GM19240 (cell line): ENCODE data around the gene TMEM53.
"Not testable (repeated sequence)": the region's sequence is repeated elsewhere in the genome, so short reads cannot be mapped to it uniquely, and the experiment has no call there.

Experiments
- DNase-seq: peaks from one replicate; pipeline ENCODE4 v3.0.0; 2011; ENCODE audit warnings: low spot score; ENCODE audit not compliant: insufficient read length

The TMEM53 gene

DNA sequence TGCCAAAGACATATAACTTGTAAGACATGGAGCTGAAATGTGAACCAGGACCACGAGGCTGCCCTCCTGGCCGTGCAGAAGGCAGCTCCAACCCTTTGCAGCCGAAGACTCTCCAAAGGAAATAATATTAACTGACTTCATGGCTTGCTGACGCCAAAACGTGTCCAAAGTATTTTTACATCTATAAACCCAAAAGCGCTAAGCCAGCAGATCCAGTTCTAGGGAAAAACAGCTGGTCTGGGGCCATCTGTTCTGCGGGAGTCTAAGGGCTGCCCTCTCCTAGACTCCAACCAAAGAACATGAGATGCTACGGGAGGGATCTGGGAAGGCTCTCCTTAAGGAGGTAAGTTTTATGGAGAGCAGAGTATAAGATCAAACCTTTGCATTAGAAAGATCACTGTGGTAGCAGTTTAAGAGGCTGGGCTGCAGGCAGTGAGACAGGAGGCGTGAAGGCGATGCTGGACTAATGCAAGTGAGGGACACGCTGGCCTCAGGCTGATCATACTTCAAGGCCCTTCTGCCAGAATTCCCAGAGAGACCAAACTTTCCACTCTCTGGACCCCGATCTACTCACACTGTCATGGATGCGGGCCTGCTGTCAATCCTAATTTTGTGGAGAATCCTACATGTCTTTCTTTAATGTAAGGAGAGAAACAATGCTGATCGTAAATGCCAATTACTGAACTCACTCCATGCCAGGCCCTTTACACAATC is 1.2 kb downstream of the TMEM53 start:
- DNase-seq, result no peak

DNA sequence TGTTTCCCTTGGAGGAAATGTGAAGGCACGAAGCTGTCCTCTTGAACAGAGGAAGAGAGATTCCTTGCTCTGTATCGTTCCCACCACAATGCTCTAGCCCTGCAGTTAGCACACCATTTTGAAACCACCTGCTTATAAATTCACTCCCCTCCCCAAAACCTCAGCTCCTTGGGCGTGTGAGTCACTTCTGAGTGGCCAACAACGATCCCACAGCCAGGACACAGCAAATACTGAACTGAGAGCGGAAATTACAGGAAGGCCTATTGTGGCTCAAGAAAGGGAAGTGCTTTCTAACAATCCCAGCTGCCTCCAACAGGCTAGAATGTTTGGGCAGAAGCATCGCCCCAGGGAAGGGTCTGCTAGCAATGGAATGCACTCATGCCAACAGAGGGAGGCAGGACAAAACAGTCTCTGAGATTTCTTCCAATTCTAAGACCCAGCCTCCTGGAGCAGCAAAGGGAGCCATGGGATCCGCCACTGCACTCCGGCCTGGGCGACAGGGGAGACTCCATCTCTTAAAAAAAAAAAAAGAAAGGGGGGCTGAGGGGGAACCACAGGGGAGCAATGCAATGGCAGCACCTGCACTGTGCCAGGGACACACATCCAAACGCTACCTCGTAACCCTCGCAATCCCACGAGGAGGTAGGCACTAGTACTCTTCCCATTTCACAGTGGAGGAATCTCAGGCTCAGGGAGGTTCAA is 1.9 kb downstream of the TMEM53 start:
- no peak for DNase-seq

DNA sequence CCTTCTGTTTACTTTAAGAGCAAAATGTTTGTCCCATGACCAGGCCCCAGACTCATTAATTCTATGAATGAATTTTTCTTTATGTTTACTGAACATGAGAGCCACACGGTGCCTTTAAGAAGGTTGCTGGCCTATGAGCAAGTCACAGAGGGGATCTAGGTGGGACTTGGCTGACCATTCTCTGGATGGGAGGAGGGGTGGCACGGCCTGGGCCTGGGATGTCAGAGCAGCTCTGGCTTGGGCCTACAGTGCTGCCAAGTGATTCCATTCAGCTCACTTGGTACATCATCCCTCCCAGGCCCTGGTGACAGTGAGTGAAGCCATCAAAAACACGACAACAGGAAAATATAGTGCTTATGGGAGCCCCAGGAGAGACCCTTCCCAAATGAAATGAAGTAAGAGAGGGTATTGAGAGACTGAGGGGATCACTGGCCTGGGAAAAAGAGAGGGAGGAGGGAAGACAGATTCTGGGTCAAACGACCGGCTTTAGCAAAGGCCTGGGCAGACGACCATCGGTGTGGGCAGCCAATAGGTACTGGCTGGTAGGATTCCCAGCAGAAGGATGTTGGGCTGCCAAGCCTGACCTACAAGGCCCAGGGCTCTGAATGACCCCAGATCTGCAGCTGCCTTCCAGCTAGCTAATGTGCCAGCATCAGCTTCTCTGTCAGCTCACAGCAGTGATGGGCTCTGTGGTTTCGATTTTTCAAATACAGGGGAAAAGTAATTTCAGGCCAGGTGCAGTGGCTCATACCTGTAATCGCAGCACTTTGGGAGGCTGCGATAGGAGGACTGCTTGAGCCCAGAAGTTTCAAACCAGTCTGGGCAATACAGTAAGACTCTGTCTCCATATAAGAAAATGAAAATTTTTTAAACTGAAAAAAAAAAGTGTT is 3.3 kb downstream of the TMEM53 start:
- DNase-seq, result no peak

DNA sequence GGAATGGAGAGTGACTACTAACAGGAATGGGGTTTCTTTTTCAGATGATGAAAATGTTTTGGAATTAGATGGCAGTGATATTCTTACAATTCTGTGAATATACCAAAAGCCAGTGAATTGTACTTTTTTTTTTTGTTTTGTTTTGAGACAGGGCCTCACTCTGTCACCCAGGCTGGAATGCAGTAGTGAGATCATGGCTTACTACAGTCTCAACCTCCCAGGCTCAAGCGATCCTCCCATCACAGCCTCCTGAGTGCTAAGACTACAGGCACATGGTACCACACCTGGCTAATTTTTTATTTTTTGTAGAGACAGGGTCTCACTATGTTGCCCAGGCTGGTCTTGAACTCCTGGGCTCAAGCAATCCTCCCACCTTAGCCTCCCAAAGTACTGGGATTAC is 7.6 kb downstream of the TMEM53 start:
- DNase-seq, result not testable (repeated sequence)

DNA sequence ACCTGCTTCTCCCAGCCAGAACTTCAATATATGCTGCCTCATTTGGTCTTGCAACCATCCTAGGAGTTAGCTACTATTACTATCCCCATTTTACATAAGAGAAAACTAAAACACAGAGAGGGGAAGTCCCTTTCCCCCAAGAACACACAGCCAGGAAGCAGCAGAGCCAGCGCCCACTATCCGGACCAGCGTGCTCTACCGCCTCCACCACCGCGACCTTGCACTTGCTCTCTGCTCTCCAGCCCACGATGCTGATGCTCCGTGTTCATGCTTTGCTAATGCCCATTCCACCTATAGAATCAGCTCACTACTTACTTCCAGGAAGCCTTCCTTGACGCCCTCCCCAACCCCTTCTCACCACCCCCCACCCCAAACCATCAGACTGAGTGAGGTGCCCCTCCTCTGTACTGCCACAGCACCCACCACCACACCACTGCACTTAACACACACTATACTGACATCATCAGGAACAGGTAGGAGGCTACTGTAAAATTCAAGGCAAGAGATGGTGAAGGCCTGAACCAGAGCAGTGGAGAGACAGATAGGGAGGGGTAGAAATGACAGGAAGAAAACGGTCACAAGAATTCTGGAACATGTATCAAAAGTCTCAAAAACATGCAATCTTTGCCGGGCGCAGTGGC is 9.4 kb downstream of the TMEM53 start:
- DNase-seq, result no peak

DNA sequence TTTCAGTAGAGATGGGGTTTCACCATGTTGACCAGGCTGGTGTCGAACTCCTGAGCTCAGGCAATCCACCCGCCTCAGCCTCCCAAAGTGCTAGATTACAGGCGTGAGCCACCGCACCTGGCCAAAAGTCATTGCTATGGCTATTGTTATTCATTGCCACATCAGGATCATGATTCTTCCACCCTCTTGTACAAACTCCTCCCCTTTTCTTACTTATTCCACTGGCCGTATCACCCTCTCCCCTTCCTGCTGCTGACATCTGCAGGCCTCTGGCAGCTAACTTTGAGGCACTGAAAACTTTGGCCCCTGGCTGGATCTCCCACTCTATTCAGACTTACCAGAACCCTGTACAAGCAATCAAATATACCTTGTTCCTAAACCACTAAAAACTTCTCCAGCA is 10.9 kb downstream of the TMEM53 start:
- DNase-seq, result no peak

DNA sequence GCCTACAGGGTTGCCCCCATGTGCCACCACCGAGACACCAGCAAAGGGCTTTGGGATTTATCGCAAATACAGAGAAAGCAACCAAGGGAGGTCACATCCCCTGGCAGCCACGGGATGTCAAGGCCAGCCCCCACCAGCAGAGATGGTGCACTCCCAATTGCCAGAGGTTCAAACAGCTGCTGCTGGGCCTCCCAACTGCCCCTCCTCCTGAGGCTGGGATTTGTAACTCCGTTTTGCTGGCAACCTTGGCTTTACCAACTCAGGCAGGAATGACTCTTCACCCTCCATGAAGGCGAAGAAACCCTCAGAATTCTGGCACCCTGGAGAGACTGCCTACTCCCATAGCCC is 11.6 kb downstream of the TMEM53 start:
- DNase-seq, result no peak

DNA sequence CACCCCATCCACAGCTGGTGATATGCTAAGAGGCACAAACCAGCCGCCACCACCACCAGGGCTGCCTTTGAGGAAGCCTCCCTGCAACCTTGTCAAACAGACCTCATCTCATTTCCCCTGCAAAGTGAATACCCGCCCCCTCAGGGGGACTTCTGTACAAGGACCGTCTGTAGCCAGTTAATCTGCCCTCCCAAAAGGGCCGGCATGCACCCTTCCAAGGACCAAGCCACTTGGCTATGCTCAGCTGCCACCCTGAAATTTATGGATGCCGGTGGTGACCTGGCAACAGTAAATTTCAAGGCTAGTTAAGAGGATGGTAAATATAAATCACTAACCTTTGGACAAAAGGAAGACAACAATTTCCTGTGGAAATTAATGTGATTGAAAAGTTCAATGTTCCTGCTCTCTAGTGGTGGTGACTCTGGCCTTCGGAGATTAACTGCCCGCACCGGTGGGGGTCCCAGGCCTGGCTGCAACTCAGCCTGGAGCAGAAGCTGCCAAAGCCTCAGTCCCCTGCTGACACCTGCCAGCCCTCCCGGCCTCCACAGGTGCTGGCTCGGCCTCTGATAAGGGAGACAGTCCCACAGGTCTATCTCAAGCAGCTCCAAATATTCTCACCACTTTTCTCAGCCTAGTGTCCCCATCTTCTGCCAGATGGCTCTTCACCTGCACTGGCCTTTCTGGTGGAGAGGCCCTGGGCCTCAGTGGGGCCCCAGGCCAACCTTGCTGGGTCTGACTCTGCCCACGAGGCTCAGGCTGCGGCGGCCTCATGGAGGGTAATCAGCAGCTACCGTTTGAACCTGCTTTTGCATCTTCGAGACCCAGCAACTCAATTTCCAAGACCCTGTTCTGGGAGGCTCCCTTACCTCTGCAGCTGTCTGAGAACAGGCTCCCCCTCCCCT is 12.2 kb downstream of the TMEM53 start:
- DNase-seq, result no peak

DNA sequence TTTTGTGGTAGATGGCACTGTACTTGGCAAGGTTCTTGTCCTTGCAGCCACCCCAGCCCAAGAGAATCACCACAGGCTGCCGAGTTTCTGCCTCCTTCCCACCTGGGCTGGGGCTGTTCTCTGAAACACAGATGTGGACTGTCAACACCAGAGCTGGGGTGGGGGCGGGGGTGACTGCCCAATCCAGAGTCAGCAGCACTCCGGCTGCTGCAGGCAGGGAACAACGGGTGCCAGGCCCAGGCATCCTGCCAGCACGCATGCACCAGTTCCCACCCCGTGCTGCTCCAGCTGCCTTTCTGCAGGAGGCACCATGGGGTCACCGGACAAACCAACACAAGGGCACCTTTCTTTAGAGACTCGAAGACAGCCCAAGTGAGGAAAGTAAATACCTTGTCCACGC is 14.1 kb downstream of the TMEM53 start:
- DNase-seq, result no peak

DNA sequence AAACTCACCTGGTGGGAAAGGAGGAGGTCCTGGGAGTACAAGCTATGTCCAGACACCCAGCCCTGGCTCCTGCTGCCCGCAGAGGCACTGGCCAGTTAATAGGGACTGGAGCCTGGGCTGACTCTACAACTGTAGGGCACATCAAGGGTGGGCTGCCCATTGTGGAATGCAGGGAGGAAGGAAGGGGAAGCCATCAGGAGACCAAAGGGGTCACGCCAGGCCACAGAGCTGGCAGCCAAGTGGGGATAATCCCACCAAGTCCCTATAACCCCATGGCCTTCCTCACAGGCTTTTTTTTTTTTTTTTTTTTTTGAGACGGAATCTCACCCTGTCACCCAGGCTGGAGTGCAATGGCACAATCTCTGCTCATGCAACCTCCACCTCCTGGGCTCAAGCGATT is 14.7 kb downstream of the TMEM53 start:
- no peak for DNase-seq

DNA sequence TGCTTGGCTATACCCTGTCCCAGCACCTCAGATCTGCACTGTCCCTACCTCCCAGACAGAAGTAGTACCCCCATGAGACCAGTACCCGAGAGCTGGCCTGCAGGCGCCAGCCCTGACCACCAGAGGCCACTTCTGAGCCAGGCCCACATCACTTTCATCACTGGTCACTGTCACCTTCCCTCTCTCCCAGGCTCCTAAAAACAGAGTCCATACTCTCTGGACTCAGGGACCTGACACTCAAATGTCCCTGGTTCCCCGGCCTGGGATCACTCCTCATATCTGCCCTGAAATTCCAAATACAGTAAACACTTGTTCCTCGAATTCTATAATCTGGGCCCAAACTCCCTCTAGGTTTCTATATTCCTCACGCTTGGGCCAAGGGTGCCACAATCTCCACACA is 18.7 kb downstream of the TMEM53 start:
- no peak for DNase-seq

DNA sequence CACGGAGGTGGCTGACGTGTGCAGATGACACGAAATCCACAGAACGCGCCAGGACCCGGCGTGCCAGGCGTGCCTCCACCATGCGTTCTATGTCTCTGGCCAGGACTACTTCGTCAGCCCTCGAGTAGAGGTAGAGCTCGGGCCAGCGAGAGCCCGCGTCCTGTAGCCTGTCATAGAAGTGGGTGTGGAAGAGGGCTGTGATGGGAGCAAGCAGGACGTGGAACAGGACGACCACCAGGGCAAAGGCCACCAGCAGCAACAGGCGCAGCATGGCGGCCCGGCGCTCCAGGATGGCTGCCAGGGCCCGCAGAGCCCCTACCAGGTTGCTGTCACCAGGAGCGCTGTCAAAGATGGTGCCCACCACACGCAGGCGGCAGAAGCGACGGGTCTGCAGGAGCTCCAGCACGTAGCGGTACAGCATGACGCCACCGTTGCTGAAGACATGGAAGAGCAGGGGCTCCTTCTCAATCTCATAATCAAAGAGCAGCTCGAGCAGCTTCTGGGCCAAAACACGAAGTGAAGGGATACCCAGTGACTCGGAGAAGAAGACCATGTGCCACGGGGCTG is 19.6 kb downstream of the TMEM53 start:
- DNase-seq, result no peak

DNA sequence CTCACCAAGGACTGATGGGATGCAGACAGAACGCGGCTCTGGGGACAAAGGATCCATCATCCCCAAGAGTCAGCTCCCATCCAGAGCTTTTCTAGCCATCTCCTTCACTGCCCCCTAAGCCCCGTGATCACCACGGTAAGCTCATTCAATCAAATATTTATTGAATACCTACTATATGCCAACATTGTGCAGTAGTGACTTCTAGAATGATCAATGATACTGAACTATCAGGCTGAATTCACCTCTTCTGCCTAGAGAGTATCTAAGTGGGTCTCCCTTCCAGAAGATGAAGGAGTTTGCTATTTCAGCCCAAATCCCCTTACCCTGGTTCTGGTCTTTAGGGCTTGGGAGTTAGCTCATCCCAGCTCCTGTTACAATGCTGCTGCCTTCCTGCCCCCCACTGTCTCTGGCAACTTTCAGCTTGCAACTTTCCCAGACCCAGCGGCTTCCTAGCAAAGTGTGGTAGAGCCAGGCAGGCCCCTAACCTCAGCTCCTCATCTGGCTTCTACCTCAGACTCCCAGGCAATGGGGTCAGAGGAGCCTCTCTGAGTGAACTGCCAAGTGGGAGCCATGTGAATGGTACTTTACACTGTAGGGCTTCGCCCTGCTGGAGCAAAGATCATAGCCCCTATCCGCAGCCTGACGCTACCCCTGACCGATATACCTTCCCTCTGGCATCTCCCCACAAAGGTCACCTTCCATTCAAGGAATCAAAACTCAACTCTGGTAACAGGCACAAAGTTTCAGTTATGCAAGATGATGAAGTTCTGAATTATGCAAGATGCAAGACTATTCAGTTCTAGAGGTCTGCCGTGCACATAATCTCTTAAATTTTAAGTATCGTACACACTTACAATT is 20.9 kb downstream of the TMEM53 start:
- DNase-seq, result no peak

DNA sequence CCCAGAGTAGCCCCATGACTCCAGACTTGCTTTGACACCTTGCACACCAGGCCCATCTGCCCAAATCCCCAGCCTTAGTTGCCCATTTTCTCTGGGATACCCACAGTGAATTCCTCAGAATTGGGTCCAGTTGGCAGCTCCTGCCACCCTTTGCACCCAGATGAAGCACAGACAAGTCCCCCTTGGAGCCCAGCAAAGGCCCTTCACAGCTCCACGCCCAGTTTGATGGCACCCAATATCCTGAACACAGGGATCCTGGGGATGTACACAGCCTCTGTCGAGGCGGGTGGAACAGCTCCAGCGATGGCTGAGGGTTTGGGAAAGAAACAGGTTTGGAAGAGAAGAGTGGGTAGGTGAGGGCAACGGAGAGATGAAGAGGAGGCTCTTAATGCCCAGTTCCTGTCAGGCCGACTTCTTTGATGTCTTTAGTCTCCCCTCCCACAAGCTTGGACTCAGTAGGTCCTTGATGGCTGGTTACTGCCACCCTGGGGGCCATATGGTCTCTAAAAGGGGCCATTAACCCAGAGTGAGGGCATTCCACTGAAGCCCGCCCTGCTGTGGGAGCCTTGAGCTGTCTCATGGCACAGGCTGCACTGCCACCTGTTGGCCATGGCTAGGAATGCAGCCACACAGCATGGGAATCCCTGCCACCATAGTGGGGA is 21.7 kb downstream of the TMEM53 start:
- DNase-seq, result peak; percentile 89

DNA sequence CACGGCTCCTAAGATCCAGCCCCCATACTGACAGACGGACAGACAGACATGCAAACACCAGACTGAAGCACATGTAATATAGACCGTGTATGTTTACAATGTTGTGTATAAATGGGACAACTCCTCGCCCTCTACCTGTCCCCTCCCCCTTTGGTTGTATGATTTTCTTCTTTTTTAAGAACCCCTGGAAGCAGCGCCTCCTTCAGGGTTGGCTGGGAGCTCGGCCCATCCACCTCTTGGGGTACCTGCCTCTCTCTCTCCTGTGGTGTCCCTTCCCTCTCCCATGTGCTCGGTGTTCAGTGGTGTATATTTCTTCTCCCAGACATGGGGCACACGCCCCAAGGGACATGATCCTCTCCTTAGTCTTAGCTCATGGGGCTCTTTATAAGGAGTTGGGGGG is 23.2 kb downstream of the TMEM53 start:
- DNase-seq, result no peak

DNA sequence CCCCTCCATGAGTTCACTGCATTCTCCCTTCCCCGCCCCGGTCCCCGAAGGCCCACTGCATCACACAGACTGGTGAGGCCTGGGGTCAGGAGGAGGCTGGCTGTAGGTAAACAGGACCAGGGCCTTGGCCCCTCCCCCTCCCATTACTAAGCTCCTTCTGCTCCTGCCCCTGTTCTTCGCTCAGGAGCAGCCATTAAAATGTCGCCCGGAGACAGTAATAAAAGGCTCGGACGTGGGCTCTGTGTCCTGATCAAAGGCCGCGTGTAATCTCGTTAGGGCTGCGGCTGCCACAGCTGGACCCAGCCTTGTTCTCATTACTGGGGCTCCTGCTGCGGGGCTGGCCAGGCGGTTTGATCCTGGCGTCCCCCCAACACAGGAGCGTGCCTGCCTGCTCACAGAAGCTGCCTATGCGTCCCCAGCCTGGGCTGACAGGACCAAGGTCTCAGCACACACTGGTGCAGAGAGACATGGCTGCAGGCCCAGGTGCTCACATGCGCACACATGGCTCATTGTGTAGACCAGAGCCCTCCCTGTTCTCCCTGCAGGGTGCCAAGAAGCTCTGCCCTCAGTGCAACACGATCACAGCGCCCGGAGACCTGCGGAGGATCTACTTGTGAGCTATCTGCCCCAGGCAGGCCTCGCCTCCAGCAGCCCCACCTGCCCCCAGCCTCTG is 24.0 kb downstream of the TMEM53 start:
- no peak for DNase-seq

DNA sequence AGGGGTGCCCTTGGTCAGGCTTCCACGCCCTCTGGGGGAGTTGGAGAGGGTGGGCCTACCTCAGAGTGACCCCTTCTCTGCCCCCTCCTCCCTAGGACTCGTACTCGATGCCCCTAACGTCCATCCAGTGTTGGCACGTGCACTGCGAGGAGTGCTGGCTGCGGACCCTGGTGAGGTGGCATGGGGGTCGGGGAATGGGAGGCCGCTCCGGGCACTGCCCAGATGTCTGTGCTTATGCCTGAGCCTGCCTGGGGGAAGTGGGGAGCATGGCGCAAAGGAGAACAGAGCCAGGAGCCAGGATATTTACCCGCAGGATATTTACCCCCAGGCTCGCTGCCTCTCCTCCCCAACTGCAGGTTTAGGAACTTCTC is 24.5 kb downstream of the TMEM53 start:
- no peak for DNase-seq

DNA sequence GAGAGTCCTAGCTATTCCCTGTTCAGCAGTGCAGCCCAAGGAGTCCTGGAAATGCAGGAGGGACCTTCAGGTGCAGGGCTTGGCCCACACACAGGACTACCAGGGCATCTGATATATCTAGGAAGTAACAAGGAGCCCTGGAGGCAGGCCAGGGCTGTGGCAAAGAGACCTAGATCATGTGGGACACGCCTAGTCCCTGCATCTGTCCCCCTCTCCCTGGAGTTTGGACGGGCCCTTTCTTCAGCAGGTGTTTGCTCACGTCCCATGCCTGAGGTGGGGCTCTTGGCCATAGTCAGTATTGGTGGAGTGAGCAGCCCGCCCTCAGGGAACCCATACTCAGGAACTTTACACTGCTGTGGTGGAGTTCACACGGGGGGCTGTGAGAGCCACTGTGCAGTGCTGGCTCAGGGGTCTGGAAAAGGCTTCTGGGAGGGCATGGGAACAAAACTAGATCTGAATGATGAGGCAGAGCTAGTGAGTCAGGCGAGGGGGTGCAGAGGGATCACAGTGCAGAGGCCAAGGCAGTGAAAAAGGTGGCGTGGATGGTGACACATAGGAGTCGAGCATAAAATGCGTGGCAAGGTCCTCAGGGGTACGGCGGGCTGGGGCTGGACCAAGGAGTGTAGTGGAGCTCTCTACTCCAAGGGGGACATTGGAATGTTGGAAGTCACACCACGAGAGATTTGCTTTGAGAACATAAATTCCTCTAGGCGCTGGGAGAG is 25.6 kb downstream of the TMEM53 start:
- no peak for DNase-seq
